Dedifferentiated amniotic fluid mesenchymal stem cell (primary cell): Measurements from ENCODE around the gene UST.
A peak's percentile ranks its signal among the peaks of the same experiment; 100 is the strongest.
"Not testable (repeated sequence)": the region's sequence is repeated elsewhere in the genome, so short reads cannot be mapped to it uniquely, and the experiment has no call there.

Experiments used
- DNase-seq: peaks from one replicate; pipeline ENCODE4 v3.0.0-alpha.2; 2016; ENCODE audit errors: extremely low spot score

Gene UST

GRCh38 chr6:148868314-148868713 lies 121.5 kb downstream of the UST start:
- DNase-seq, result peak; percentile 57

- no peak for DNase-seq
Measured at GRCh38 chr6:148868901-148869300, 122.1 kb downstream of the UST start.

- peak; percentile 66 for DNase-seq
Measured at GRCh38 chr6:148869585-148869984, 122.8 kb downstream of the UST start.

GRCh38 chr6:148873154-148873553 lies 126.3 kb downstream of the UST start:
- DNase-seq, result no peak

GRCh38 chr6:148873868-148874267 lies 127.0 kb downstream of the UST start:
- DNase-seq, result no peak

- no peak for DNase-seq
Measured at GRCh38 chr6:148874698-148875293, 128.0 kb downstream of the UST start.

GRCh38 chr6:148878683-148879082 lies 131.9 kb downstream of the UST start:
- DNase-seq, result no peak

GRCh38 chr6:148880742-148881141 lies 133.9 kb downstream of the UST start:
- not testable (repeated sequence) for DNase-seq

GRCh38 chr6:148881593-148882311 lies 134.9 kb downstream of the UST start:
- DNase-seq, result no peak

GRCh38 chr6:148883270-148883669 lies 136.4 kb downstream of the UST start:
- DNase-seq, result no peak

- DNase-seq, result no peak
Measured at GRCh38 chr6:148884461-148884860, 137.6 kb downstream of the UST start.

GRCh38 chr6:148885136-148885865 lies 138.5 kb downstream of the UST start:
- no peak for DNase-seq

GRCh38 chr6:148885925-148886845 lies 139.4 kb downstream of the UST start:
- DNase-seq, result no peak

GRCh38 chr6:148887181-148887580 lies 140.4 kb downstream of the UST start:
- DNase-seq, result no peak

GRCh38 chr6:148888856-148889255 lies 142.0 kb downstream of the UST start:
- DNase-seq, result peak; percentile 44

GRCh38 chr6:148890096-148890495 lies 143.3 kb downstream of the UST start:
- no peak for DNase-seq

- DNase-seq, result no peak
Measured at GRCh38 chr6:148890652-148891404, 144.0 kb downstream of the UST start.

- DNase-seq, result no peak
Measured at GRCh38 chr6:148891405-148891783, 144.6 kb downstream of the UST start.

- DNase-seq, result no peak
Measured at GRCh38 chr6:148892247-148892646, 145.4 kb downstream of the UST start.

- no peak for DNase-seq
Measured at GRCh38 chr6:148893073-148893472, 146.2 kb downstream of the UST start.

- no peak for DNase-seq
Measured at GRCh38 chr6:148893481-148893880, 146.7 kb downstream of the UST start.
